HG02798 (cell line): ENCODE data around the gene SIDT2.

ENCODE experiments used
- ATAC-seq: cut with Tn5 transposase; IDR thresholded peaks from one replicate; pipeline ENCODE4 v1.9.1; 2021; ENCODE audit warnings: mild to moderate bottlenecking; ENCODE audit not compliant: unreplicated experiment, poor library complexity

The SIDT2 gene

DNA sequence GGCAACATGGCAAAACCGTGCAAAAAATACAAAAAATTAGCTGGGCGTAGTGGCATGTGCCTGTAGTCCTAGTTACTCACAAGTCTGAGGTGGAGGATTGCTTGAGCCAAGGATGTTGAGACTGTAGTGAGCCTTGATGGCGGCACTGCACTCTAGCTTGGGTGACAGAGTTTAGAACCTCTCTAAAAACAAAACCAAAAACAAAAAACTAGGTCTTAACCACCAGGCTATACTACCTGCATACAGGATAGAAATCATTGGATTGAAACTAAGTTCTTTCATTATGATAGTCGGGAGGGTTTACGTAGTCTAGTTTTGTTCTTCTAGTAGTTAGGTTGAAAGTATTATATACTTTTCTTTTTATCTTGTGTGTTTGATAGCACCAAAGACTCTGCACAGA, 59.7 kb downstream of the SIDT2 start:
- no peak for ATAC-seq

DNA sequence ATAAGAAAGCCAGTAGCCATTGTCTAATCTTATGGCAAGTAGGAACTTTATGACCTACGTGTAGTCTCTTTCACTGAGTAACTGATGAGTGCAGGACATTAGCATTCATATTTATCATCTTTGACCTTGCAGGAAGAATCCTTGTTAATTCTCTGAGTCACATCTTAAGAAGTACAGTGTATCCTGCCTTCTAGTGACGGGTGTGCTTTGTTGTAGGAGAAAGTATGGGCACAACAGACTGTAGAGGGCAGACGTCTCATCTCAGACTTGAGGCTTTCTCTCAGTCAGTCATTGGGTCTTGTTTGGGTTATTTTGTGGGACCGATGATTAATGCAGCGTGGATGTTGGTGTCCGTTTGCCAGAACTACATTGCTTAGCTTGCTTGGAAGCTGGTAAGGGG, 60.8 kb downstream of the SIDT2 start:
- no peak for ATAC-seq
